ENCODE measurements around the gene DHRS4L2.
A peak's percentile ranks its signal among the peaks of the same experiment; 100 is the strongest.
"Not testable (repeated sequence)": the region's sequence is repeated elsewhere in the genome, so short reads cannot be mapped to it uniquely, and the experiment has no call there.

The DHRS4L2 gene

GRCh38 chr14:23988607-23989363 lies at the start of gene DHRS4L2:
Gene DHRS4L2, plus strand, starts transcription at chr14:23988929. Its CDS starts 19 bp downstream, at chr14:23988948.
- DNase-seq (ENCODE audit: low spot score) = peak; percentile 84

GRCh38 chr14:23939607-23940326 lies 49.0 kb upstream of the DHRS4L2 start:
- DNase-seq (ENCODE audit: low spot score) = no peak

GRCh38 chr14:23941230-23941629 lies 47.5 kb upstream of the DHRS4L2 start:
- DNase-seq (ENCODE audit: low spot score) = no peak

GRCh38 chr14:23941669-23942068 lies 47.1 kb upstream of the DHRS4L2 start:
- no peak for DNase-seq (ENCODE audit: low spot score)

- no peak for DNase-seq (ENCODE audit: low spot score)
Observed at GRCh38 chr14:23942587-23942986, 46.1 kb upstream of the DHRS4L2 start.

GRCh38 chr14:23949069-23949468 lies 39.7 kb upstream of the DHRS4L2 start:
- DNase-seq (ENCODE audit: low spot score) = not testable (repeated sequence)

GRCh38 chr14:23950411-23951135 lies 38.2 kb upstream of the DHRS4L2 start:
- DNase-seq (ENCODE audit: low spot score) = no peak

- DNase-seq (ENCODE audit: low spot score) = not testable (repeated sequence)
Observed at GRCh38 chr14:23951136-23951466, 37.6 kb upstream of the DHRS4L2 start.

GRCh38 chr14:23951590-23952201 lies 37.0 kb upstream of the DHRS4L2 start:
- no peak for DNase-seq (ENCODE audit: low spot score)

GRCh38 chr14:23953116-23953463 lies 35.6 kb upstream of the DHRS4L2 start:
- not testable (repeated sequence) for DNase-seq (ENCODE audit: low spot score)

- peak; percentile 78 for DNase-seq (ENCODE audit: low spot score)
Observed at GRCh38 chr14:23953464-23954278, 35.1 kb upstream of the DHRS4L2 start, which contains the start of gene DHRS4. Gene DHRS4, plus strand, starts transcription at chr14:23953770. Its CDS starts 19 bp downstream, at chr14:23953789.

GRCh38 chr14:23954279-23954614 lies 34.5 kb upstream of the DHRS4L2 start:
- not testable (repeated sequence) for DNase-seq (ENCODE audit: low spot score)

- DNase-seq (ENCODE audit: low spot score) = not testable (repeated sequence)
Observed at GRCh38 chr14:23954965-23955364, 33.8 kb upstream of the DHRS4L2 start.

GRCh38 chr14:23955811-23956210 lies 32.9 kb upstream of the DHRS4L2 start:
- DNase-seq (ENCODE audit: low spot score) = not testable (repeated sequence)

- DNase-seq (ENCODE audit: low spot score) = not testable (repeated sequence)
Observed at GRCh38 chr14:23957913-23958569, 30.7 kb upstream of the DHRS4L2 start.

- DNase-seq (ENCODE audit: low spot score) = not testable (repeated sequence)
Observed at GRCh38 chr14:23960899-23961298, 27.8 kb upstream of the DHRS4L2 start.

- DNase-seq (ENCODE audit: low spot score) = not testable (repeated sequence)
Observed at GRCh38 chr14:23961704-23962103, 27.0 kb upstream of the DHRS4L2 start.

- DNase-seq (ENCODE audit: low spot score) = not testable (repeated sequence)
Observed at GRCh38 chr14:23969130-23969480, 19.6 kb upstream of the DHRS4L2 start.

- DNase-seq (ENCODE audit: low spot score) = not testable (repeated sequence)
Observed at GRCh38 chr14:23969481-23970282, 19.0 kb upstream of the DHRS4L2 start.

GRCh38 chr14:23970283-23970659 lies 18.5 kb upstream of the DHRS4L2 start:
- DNase-seq (ENCODE audit: low spot score) = not testable (repeated sequence)
